ENCODE data around the gene MOB3B.
A peak's percentile ranks its signal among the peaks of the same experiment; 100 is the strongest.

Gene MOB3B

DNA sequence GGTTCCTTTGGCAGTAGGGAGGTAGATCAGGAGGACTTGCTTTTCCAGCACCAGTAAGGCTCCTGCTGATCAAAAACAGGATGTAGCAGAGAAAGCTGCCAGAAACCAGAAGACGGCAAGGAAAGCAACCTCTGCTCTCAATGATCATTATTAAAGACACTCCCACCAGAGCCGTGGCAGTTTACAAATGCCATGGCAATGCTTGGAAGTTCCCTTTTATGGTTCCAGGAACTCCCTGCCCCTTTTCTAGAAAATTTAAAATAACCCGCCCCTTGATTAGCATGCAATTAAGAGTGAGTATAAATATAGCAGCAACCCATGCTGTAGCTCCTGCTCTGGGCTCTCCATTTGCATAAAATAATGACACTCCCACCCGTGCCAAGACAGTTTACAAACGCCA, 248.8 kb downstream of the MOB3B start:
- TF ChIP-seq, protein P1, sequence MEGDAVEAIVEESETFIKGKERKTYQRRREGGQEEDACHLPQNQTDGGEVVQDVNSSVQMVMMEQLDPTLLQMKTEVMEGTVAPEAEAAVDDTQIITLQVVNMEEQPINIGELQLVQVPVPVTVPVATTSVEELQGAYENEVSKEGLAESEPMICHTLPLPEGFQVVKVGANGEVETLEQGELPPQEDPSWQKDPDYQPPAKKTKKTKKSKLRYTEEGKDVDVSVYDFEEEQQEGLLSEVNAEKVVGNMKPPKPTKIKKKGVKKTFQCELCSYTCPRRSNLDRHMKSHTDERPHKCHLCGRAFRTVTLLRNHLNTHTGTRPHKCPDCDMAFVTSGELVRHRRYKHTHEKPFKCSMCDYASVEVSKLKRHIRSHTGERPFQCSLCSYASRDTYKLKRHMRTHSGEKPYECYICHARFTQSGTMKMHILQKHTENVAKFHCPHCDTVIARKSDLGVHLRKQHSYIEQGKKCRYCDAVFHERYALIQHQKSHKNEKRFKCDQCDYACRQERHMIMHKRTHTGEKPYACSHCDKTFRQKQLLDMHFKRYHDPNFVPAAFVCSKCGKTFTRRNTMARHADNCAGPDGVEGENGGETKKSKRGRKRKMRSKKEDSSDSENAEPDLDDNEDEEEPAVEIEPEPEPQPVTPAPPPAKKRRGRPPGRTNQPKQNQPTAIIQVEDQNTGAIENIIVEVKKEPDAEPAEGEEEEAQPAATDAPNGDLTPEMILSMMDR (IDR thresholded peaks at IDR 0.05; ENCODE audit: low read depth, low read length), result no peak
- no peak overlapping the region for H3K4me3 ChIP-seq (ENCODE audit: low read depth, low read length)

DNA sequence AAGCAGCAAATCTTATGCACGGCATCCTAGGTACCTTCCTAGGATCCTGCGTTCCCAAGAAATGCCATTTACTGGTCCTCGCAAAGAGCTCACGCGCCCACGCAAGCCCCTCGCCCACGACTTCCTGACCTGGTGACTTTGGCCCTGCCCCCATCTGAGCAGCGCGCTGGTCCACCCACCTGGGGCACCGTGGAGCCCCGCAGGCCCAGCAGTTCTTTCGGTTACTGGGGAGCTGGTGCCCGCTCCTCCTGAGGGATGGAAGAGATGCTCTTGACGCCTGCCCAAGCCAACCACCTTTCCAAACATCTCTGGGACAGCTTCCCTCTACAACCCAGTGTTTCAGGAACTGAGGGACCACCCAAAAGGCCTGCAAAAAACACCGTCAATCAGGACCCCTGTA, 249.4 kb downstream of the MOB3B start:
- TF ChIP-seq, protein P1 (IDR thresholded peaks at IDR 0.05; ENCODE audit: low read depth, low read length), result no peak
- no peak overlapping the region for H3K4me3 ChIP-seq (ENCODE audit: low read depth, low read length)

DNA sequence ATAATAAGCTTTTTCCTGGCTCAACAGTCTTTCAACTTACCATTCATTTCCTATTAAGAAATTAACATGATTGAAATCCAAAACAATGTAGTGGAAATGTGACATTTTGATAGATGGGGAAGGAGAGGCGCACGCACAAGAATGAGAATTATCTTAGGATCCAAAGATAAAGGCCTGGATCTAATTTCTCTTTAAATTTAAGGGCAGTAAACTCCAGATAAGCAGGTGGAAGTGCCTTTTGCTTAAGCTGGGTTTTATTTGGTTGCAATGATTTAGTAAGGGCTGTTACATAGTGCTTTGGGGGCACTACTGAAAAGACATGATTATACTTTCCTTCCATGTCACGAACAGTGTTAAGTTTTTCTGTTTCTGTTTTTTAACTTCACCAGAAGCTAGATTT, 250.0 kb downstream of the MOB3B start:
- TF ChIP-seq, protein P1 (IDR thresholded peaks at IDR 0.05; ENCODE audit: low read depth, low read length), result no peak
- H3K4me3 ChIP-seq (ENCODE audit: low read depth, low read length), result no peak overlapping the region

DNA sequence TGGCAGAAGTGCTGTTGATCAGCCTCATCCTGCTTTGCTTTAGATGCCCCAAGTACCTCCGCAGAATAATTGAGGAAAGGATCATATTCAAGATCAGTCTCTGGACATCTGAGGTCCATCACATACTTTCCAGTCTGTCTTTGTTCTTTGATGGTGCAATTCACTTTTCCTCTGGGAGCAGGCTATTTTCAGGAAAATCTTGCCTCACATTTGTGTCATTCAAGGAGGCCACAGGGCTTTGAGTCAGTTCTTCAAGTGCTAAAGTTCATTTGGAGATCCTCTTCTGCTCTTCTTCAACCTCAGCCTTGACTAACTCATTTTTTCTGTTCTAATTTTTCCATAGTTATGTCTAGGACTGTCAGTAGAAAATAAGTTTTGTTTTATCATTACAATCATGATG, 251.2 kb downstream of the MOB3B start:
- TF ChIP-seq, protein P1 (IDR thresholded peaks at IDR 0.05; ENCODE audit: low read depth, low read length), result no peak
- no peak overlapping the region for H3K4me3 ChIP-seq (ENCODE audit: low read depth, low read length)

DNA sequence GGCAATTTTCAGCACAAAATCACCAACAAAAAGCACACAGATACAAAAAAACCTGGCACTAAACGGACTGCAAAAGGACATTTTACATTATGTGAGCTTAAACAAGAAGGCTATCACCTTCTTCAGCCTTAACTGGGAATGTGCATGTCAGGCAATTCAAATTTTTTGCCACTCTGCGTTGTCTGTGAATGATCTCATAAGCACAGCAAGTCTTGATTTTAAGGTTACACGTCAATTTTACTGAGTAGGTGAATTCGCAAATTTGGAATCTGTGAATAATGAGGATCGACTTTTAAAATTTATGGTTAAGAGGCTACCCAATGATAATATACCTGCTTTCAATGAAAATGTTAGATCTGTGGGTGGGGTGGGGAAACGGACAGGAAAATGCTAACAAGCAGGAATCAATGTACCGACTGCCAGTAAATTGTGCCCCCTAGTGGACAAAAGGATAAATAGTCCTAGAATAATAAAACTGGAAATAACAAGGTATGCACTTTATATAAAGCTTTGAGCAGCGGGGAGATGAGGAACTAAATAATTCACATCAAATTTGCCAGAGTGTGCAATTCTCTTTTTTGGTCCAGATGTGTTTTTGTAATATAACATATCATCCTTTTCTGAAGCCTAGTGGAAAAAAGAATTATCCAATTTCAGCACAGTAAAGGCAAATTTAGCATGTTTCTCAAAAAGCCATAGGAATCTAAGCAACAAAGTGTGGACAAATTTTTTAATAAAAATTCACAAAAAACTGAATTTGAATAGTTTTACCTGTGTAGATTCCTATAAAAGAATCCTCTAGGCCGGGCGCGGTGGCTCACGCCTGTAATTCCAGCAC, 253.2 kb downstream of the MOB3B start:
- TF ChIP-seq, protein P1 (IDR thresholded peaks at IDR 0.05; ENCODE audit: low read depth, low read length), result peak; percentile 46
- H3K4me3 ChIP-seq (ENCODE audit: low read depth, low read length), result no peak overlapping the region

All from WI38 (cell line).